OCI-LY1 (cell line): Measurements from ENCODE around the gene TRIM29.

ENCODE experiments used
- H2AFZ ChIP-seq: fragments of 200-600 bp; sonication (generic), shearing (Covaris generic); 2 replicates; pipeline ENCODE4 v1.6.0; 2014; ENCODE audit warnings: antibody characterized with exemption, mild to moderate bottlenecking, low read length
- H3F3A ChIP-seq: fragments of 200-600 bp; sonication (generic), shearing (Covaris generic); 2 replicates; pipeline ENCODE4 v1.6.0; 2014; ENCODE audit warnings: mild to moderate bottlenecking, antibody characterized with exemption, low read length, moderate library complexity; ENCODE audit not compliant: insufficient read depth
- H3K27ac ChIP-seq: fragments of 200-600 bp; sonication (generic); 2 replicates; pipeline ENCODE4 v1.5.1; 2014; ENCODE audit warnings: low read length, mixed run types, mild to moderate bottlenecking, low read depth; ENCODE audit not compliant: poor library complexity, severe bottlenecking
- H3K27me3 ChIP-seq: fragments of 200-600 bp; sonication (generic); 2 replicates; pipeline ENCODE4 v1.6.0; 2014; ENCODE audit warnings: antibody characterized with exemption, mild to moderate bottlenecking, low read length, moderate library complexity; ENCODE audit not compliant: insufficient read depth
- H3K36me3 ChIP-seq: fragments of 200-600 bp; sonication (generic); 2 replicates; pipeline ENCODE4 v1.6.1; 2014; ENCODE audit warnings: mild to moderate bottlenecking, antibody characterized with exemption, low read length, moderate library complexity, mixed read lengths; ENCODE audit not compliant: insufficient read depth
- H3K4me1 ChIP-seq: fragments of 200-600 bp; sonication (generic); 2 replicates; pipeline ENCODE4 v1.5.1; 2014; ENCODE audit warnings: mild to moderate bottlenecking, low read length, moderate library complexity; ENCODE audit not compliant: insufficient read depth, severe bottlenecking
- H3K4me2 ChIP-seq: fragments of 200-600 bp; sonication (generic), shearing (Covaris generic); 2 replicates; pipeline ENCODE4 v1.6.1; 2014; ENCODE audit warnings: low read length
- H3K4me3 ChIP-seq: fragments of 200-600 bp; sonication (generic); 2 replicates; pipeline ENCODE4 v1.5.1; 2014; ENCODE audit warnings: low read length, low read depth, mild to moderate bottlenecking, mixed read lengths; ENCODE audit not compliant: poor library complexity, severe bottlenecking
- H3K79me2 ChIP-seq: fragments of 200-600 bp; shearing (Covaris generic); 2 replicates; pipeline ENCODE4 v1.6.1; 2016; ENCODE audit warnings: mixed run types, low read length, mixed read lengths; ENCODE audit not compliant: insufficient read depth
- H3K9ac ChIP-seq: fragments of 200-600 bp; sonication (generic), shearing (Covaris generic); 2 replicates; pipeline ENCODE4 v1.6.1; 2014; ENCODE audit warnings: mild to moderate bottlenecking, low read length, mixed read lengths
- H3K9me2 ChIP-seq: fragments of 200-600 bp; sonication (generic), shearing (Covaris generic); 2 replicates; pipeline ENCODE4 v1.6.1; 2014; ENCODE audit warnings: low read depth, mild to moderate bottlenecking, low read length, mixed read lengths
- H3K9me3 ChIP-seq: fragments of 200-600 bp; shearing (Covaris generic); 2 replicates; pipeline ENCODE4 v1.6.1; 2014; ENCODE audit warnings: low read length, mixed read lengths
- H4K20me1 ChIP-seq: fragments of 200-600 bp; sonication (generic), shearing (Covaris generic); 2 replicates; pipeline ENCODE4 v1.6.0; 2016; ENCODE audit warnings: mild to moderate bottlenecking, low read length; ENCODE audit not compliant: insufficient read depth
- EZH2 ChIP-seq: fragments of 200-600 bp; sonication (generic), shearing (Covaris generic); IDR thresholded peaks from 2 replicates; pipeline ENCODE4 v1.8.0; 2017; ENCODE audit warnings: borderline replicate concordance, mixed run types, mild to moderate bottlenecking, antibody characterized with exemption, low read length, moderate library complexity, mixed read lengths
- TF ChIP-seq, protein P1 (sequence below): fragments of 200-600 bp; sonication (generic), shearing (Covaris generic); IDR thresholded peaks from 2 replicates; pipeline ENCODE4 v1.5.1; 2017; ENCODE audit warnings: mild to moderate bottlenecking, antibody characterized with exemption, low read length, moderate library complexity, mixed read lengths

Gene TRIM29

DNA sequence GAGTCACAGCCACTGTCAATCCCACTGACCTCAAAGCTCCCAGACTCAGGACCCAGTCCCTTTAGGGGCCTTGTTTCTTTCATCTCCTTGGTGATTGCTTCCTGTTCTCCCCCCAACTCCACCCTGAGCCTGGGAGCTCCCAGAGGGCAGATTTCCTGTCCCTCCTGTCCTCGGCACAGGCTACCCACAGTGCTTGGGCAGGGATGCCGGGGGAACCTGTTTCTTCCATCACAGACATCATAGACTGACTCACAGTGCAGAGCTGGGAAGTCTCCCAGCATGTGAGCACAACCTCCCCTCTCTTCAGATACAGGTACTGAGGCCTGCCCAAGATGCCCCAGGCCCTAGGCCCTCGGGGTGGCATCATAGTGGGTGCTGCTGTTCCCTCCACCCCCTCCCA, 16.6 kb downstream of the TRIM29 start:
- H3K36me3 ChIP-seq = no peaks in the 10 kb centered on the region
- H3K4me3 ChIP-seq = no peak overlapping the region
- no peaks in the 10 kb centered on the region for H3K4me1 ChIP-seq
- H2AFZ ChIP-seq = no peak overlapping the region
- no peak overlapping the region for H3K4me2 ChIP-seq
- H4K20me1 ChIP-seq = no peaks in the 10 kb centered on the region
- H3K9me3 ChIP-seq = no peaks in the 10 kb centered on the region
- TF ChIP-seq, protein P1, sequence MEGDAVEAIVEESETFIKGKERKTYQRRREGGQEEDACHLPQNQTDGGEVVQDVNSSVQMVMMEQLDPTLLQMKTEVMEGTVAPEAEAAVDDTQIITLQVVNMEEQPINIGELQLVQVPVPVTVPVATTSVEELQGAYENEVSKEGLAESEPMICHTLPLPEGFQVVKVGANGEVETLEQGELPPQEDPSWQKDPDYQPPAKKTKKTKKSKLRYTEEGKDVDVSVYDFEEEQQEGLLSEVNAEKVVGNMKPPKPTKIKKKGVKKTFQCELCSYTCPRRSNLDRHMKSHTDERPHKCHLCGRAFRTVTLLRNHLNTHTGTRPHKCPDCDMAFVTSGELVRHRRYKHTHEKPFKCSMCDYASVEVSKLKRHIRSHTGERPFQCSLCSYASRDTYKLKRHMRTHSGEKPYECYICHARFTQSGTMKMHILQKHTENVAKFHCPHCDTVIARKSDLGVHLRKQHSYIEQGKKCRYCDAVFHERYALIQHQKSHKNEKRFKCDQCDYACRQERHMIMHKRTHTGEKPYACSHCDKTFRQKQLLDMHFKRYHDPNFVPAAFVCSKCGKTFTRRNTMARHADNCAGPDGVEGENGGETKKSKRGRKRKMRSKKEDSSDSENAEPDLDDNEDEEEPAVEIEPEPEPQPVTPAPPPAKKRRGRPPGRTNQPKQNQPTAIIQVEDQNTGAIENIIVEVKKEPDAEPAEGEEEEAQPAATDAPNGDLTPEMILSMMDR = no peak
- TF ChIP-seq EZH2 = no peak
- H3K27me3 ChIP-seq = no peaks in the 10 kb centered on the region
- no peak overlapping the region for H3K9ac ChIP-seq
- no peaks in the 10 kb centered on the region for H3K9me2 ChIP-seq
- no peaks in the 10 kb centered on the region for H3F3A ChIP-seq
- no peak overlapping the region for H3K27ac ChIP-seq
- no peaks in the 10 kb centered on the region for H3K79me2 ChIP-seq

DNA sequence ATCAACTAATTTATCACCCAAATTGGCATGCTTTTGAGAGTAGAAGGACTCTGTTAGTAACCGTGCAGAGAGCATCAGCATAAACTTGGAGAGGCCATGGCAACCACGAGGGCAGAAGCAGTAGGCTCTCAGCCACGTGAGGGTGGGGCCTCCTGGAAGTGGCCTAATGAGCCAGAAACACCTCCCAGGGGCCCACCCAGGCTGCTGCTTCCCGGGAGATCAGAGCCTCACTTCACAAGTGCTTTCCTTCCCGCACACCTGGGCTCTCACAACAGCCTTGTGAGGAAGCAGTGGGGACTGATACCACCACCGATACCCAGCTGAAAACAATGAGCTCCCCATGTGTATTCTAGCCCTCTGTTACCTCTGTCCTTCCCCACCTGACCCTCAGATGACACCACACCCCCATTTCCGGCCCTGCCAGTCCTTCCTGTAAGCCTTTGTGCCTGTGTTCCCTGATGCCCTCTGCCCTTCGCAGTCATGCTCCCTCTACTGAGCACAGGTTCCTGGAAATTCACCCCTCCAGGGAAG, 17.0 kb downstream of the TRIM29 start:
- Histone ChIP-seq H3F3A (no peaks in the 10 kb centered on the region), H4K20me1 (no peaks in the 10 kb centered on the region), H3K27ac (no peak overlapping the region), H3K36me3 (no peaks in the 10 kb centered on the region), H3K4me1 (no peaks in the 10 kb centered on the region), H3K4me3 (no peak overlapping the region), H3K9me3 (no peaks in the 10 kb centered on the region), H2AFZ (no peak overlapping the region), H3K79me2 (no peaks in the 10 kb centered on the region), H3K27me3 (no peaks in the 10 kb centered on the region), H3K9me2 (no peaks in the 10 kb centered on the region), H3K9ac (no peak overlapping the region), H3K4me2 (no peak overlapping the region)
- TF ChIP-seq EZH2 = no peak
- TF ChIP-seq, protein P1 = no peak

DNA sequence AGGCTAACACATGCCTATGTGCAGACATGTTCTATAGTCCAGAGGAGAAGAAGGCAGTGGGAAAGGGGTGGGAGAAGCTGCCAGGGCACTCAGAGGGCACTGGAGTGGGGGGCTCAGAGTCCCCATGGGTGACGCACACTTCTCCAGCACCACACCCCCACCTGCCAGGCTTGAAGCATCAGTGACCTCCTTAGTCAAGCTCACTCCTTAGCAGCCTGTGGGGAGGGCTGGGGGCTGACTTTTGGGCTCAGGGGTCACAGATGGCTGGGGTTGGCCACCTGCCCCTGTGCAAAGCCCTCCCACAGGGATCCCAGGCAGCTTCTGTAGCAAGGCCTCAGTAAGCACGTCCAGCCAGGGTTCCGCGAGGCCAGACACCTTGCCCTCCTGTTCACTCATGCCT, 18.8 kb downstream of the TRIM29 start:
- H3F3A ChIP-seq = no peaks in the 10 kb centered on the region
- H2AFZ ChIP-seq = no peak overlapping the region
- H3K4me3 ChIP-seq = no peak overlapping the region
- H3K4me2 ChIP-seq = no peak overlapping the region
- H3K36me3 ChIP-seq = no peaks in the 10 kb centered on the region
- TF ChIP-seq, protein P1 = no peak
- no peaks in the 10 kb centered on the region for H3K4me1 ChIP-seq
- H4K20me1 ChIP-seq = no peaks in the 10 kb centered on the region
- H3K9me2 ChIP-seq = no peaks in the 10 kb centered on the region
- H3K9me3 ChIP-seq = no peaks in the 10 kb centered on the region
- H3K9ac ChIP-seq = no peak overlapping the region
- no peaks in the 10 kb centered on the region for H3K27me3 ChIP-seq
- no peak overlapping the region for H3K27ac ChIP-seq
- no peaks in the 10 kb centered on the region for H3K79me2 ChIP-seq
